ENCODE measurements around the gene TMED6. TPM values are rescaled to one million over a fixed set of nuclear protein-coding genes. Genes with fewer than 3 reads are reported as not detected.
"Not testable (repeated sequence)": the region's sequence is repeated elsewhere in the genome, so short reads cannot be mapped to it uniquely, and the experiment has no call there.

Gene TMED6
- total and polyA plus RNA-seq, 2 donors (not counting 3 experiments of a cell fraction or from before 2014, with no cell fraction given) = 1.2 TPM; not detected in 1

GRCh38 chr16:69363281-69363717 lies 11.7 kb upstream of the TMED6 start:
- Histone ChIP-seq H3K9ac (replicated peaks; ENCODE audit: extremely low read depth, insufficient read depth, low read length) (no peak overlapping the region), H3K4me2 (ENCODE audit: insufficient read depth, low read length) (no peak overlapping the region), H3K79me2 (ENCODE audit: control insufficient read depth, insufficient read depth, low read length) (peaks cover 2% of the 10 kb centered on the region), H4K20me1 (replicated peaks; ENCODE audit: control insufficient read depth, extremely low read depth, insufficient read depth, low read length) (no peaks in the 10 kb centered on the region), H3K4me1 (ENCODE audit: control insufficient read depth, extremely low read depth, insufficient read depth, low read length) (peaks cover 7% of the 10 kb centered on the region), H2AFZ (ENCODE audit: low read depth, low read length) (no peak overlapping the region), H3K27me3 (ENCODE audit: control insufficient read depth in 2 of 2, insufficient read depth in 2 of 2, low read length in 2 of 2) (no peaks in the 10 kb centered on the region), H3K27ac (ENCODE audit: insufficient read depth, low read depth, low read length) (no peak overlapping the region), H3K4me3 (replicated peaks in 1 of 3; ENCODE audit: insufficient read depth in 1 of 3, low read depth in 1 of 3, low read length in 3 of 3) (no peak overlapping the region), H3K9me1 (replicated peaks; ENCODE audit: control insufficient read depth, extremely low read depth, insufficient read depth, low read length) (no peaks in the 10 kb centered on the region), H3K36me3 (ENCODE audit: control insufficient read depth in 2 of 2, extremely low read depth in 1 of 2, insufficient read depth in 2 of 2, low read length in 2 of 2) (peaks cover 14 to 19% of the 10 kb centered on the region in 2 experiments), H3K9me3 (replicated peaks; ENCODE audit: control insufficient read depth, insufficient read depth, low read length) (no peaks in the 10 kb centered on the region)
- dilution Hi-C loops (cut with MboI; ENCODE audit: extremely low pct_ligation_motif_present, low sequenced_read_pairs) (no loop called here), intact Hi-C loops (cut with micrococcal nuclease) (no loop called here)
- DNase-seq (ENCODE audit: low read depth, low spot score) (no peak), FAIRE-seq (no peak)
- ChIA-PET CTCF (no interaction called here), POLR2A (no interaction called here)
- TF ChIP-seq POLR2AphosphoS5 (IDR thresholded peaks at IDR 0.05; ENCODE audit: insufficient read depth, low read depth, low read length) = no peak
- TF ChIP-seq POLR2A (IDR thresholded peaks at IDR 0.05; ENCODE audit: low read depth, low read length) = no peak
- no peak for TF ChIP-seq CTCF (IDR thresholded peaks at IDR 0.05; ENCODE audit: extremely low read depth in 1 of 2, insufficient read depth in 1 of 2, low read depth in 1 of 2, low read length in 2 of 2)
- TF ChIP-seq GATA2 (IDR thresholded peaks at IDR 0.05; ENCODE audit: insufficient read depth, insufficient read length, low read depth, low read length) = no peak
- no peak for TF ChIP-seq MYC (IDR thresholded peaks at IDR 0.05; ENCODE audit: low read depth, low read length)
- no peak for TF ChIP-seq FOS (IDR thresholded peaks at IDR 0.05; ENCODE audit: borderline replicate concordance, insufficient read depth, low read length)
- no peak for TF ChIP-seq JUN (IDR thresholded peaks at IDR 0.05; ENCODE audit: borderline replicate concordance, insufficient read depth, insufficient read length, low read depth)
- TF ChIP-seq MAX (IDR thresholded peaks at IDR 0.05; ENCODE audit: insufficient read depth, insufficient read length) = no peak
- TF ChIP-seq EZH2 (IDR thresholded peaks at IDR 0.05; ENCODE audit: borderline replicate concordance, low read depth, low read length, severe bottlenecking) = no peak
- BruUV-seq (replicated peaks) = no TSS peak

- H3K4me3 ChIP-seq (replicated peaks in 1 of 3; ENCODE audit: insufficient read depth in 1 of 3, low read depth in 1 of 3, low read length in 3 of 3); H2AFZ ChIP-seq (ENCODE audit: low read depth, low read length); POLR2A ChIA-PET; H3K9ac ChIP-seq (replicated peaks; ENCODE audit: extremely low read depth, insufficient read depth, low read length); H3K27me3 ChIP-seq (ENCODE audit: control insufficient read depth in 2 of 2, insufficient read depth in 2 of 2, low read length in 2 of 2); DNase-seq (ENCODE audit: low read depth, low spot score); dilution Hi-C loops (cut with MboI; ENCODE audit: extremely low pct_ligation_motif_present, low sequenced_read_pairs); FAIRE-seq; CTCF ChIA-PET; H3K9me3 ChIP-seq (replicated peaks; ENCODE audit: control insufficient read depth, insufficient read depth, low read length); H4K20me1 ChIP-seq (replicated peaks; ENCODE audit: control insufficient read depth, extremely low read depth, insufficient read depth, low read length); H3K4me2 ChIP-seq (ENCODE audit: insufficient read depth, low read length); H3K79me2 ChIP-seq (ENCODE audit: control insufficient read depth, insufficient read depth, low read length); H3K9me1 ChIP-seq (replicated peaks; ENCODE audit: control insufficient read depth, extremely low read depth, insufficient read depth, low read length); BruUV-seq (replicated peaks); H3K27ac ChIP-seq (ENCODE audit: insufficient read depth, low read depth, low read length); intact Hi-C loops (cut with micrococcal nuclease); H3K4me1 ChIP-seq (ENCODE audit: control insufficient read depth, extremely low read depth, insufficient read depth, low read length): not testable (repeated sequence)
- H3K36me3 ChIP-seq (ENCODE audit: control insufficient read depth in 2 of 2, extremely low read depth in 1 of 2, insufficient read depth in 2 of 2, low read length in 2 of 2) = peaks cover 0 to 11% of the 10 kb centered on the region in 2 experiments
Measured at GRCh38 chr16:69360070-69360469, 8.5 kb upstream of the TMED6 start.

Data from endothelial cell of umbilical vein (primary cell).